HL-60 (cell line): ENCODE data around the gene SLCO6A1.

Experiments used
- DNase-seq, 2 experiments: peaks; one replicate each; pipeline ENCODE4 v3.0.0-alpha.2; 2010 to 2020; ENCODE audit warnings: low read depth in 1 of 2, low spot score in 1 of 2
- H3K27ac ChIP-seq: fragments of 250-450 bp; sonication (Bioruptor Pico); replicated peaks from 2 replicates; pipeline ENCODE4 v1.5.1; 2020; ENCODE audit warnings: mild to moderate bottlenecking, moderate library complexity
- H3K27me3 ChIP-seq: fragments of 250-450 bp; sonication (Bioruptor Pico); 2 replicates; pipeline ENCODE4 v1.5.1; 2021; ENCODE audit warnings: mild to moderate bottlenecking, moderate library complexity; ENCODE audit not compliant: insufficient read depth, poor library complexity, severe bottlenecking
- H3K4me3 ChIP-seq: replicated peaks from 2 replicates; pipeline ENCODE4 v1.5.1; 2011; ENCODE audit warnings: mild to moderate bottlenecking, control low read depth, low read length; ENCODE audit not compliant: insufficient read depth
- CTCF ChIP-seq: IDR thresholded peaks from one replicate; pipeline ENCODE4 v1.5.1; 2011; ENCODE audit warnings: low read length, control low read depth, inconsistent platforms; ENCODE audit not compliant: insufficient read depth
- GABPA ChIP-seq: IDR thresholded peaks from 2 replicates; pipeline ENCODE4 v1.6.1; 2012; ENCODE audit warnings: low read depth
- POLR2AphosphoS5 ChIP-seq: IDR thresholded peaks from 2 replicates; pipeline ENCODE4 v1.6.1; 2012; ENCODE audit warnings: low read depth
- REST ChIP-seq: IDR thresholded peaks from 2 replicates; pipeline ENCODE4 v1.6.1; 2012; ENCODE audit warnings: low read depth; ENCODE audit not compliant: insufficient replicate concordance
- SPI1 ChIP-seq: IDR thresholded peaks from 2 replicates; pipeline ENCODE4 v1.6.1; 2012; ENCODE audit warnings: low read depth, mild to moderate bottlenecking, borderline replicate concordance

SLCO6A1 gene

GRCh38 chr5:102414448-102414847, 84.4 kb downstream of the SLCO6A1 start:
- DNase-seq, result no peak
- no peak overlapping the region for H3K4me3 ChIP-seq
- H3K27ac ChIP-seq, result no peak overlapping the region
- no peak for TF ChIP-seq REST
- no peaks in the 10 kb centered on the region for H3K27me3 ChIP-seq

DNA sequence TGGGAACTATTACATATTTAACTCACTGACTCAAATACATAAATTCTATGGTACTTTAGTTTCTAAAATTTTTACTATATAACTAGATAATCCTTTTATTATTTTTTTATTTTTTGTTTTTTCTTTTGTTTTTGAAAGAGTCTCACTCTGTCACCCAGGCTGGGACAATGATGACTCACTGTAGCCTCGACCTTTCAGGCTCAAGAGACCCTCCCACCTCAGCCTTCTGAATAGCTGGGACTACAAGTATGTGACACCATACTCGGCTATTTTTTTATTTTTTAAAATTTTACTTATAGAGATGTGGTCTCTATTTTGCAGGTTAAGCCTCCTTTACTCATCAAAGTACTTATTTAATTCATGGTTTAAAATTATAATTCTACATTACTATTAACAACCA, 110.6 kb downstream of the SLCO6A1 start:
- TF ChIP-seq GABPA, result no peak
- no peak for TF ChIP-seq CTCF
- TF ChIP-seq REST, result no peak
- no peak for TF ChIP-seq POLR2AphosphoS5
- no peak for TF ChIP-seq SPI1
- Histone ChIP-seq H3K27ac (no peak overlapping the region), H3K27me3 (no peaks in the 10 kb centered on the region), H3K4me3 (no peak overlapping the region)
- DNase-seq, result no peak

DNA sequence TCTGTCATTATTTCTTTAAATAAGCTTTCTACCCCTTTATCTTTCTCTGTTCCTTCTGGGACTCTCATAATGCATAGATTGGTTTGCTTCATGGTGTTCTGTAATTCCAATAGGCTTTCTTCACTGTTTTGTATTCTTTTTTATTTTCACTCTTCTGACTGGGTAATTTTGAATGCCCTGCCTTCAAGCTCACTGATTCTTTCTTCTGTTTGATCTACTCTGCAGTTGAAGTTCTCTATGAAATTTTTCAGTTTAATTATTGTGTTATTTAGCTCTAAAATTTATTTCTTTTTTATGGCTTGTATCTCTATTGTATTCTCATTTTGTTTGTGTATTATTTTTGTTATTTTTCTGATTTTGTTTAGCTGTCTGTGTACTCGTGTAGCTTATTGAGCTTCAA, 113.4 kb downstream of the SLCO6A1 start:
- no peak for DNase-seq
- H3K27me3 ChIP-seq, result no peaks in the 10 kb centered on the region
- no peak overlapping the region for H3K27ac ChIP-seq
- H3K4me3 ChIP-seq, result no peak overlapping the region
- TF ChIP-seq CTCF (no peak), REST (no peak), SPI1 (no peak), POLR2AphosphoS5 (no peak), GABPA (no peak)

- Histone ChIP-seq H3K27me3 (no peaks in the 10 kb centered on the region), H3K4me3 (no peak overlapping the region), H3K27ac (no peak overlapping the region)
- no peak for DNase-seq
- TF ChIP-seq POLR2AphosphoS5 (no peak), REST (no peak), SPI1 (no peak), CTCF (no peak), GABPA (no peak)
Observed at GRCh38 chr5:102380174-102380573, 118.6 kb downstream of the SLCO6A1 start.
